Gastrocnemius medialis (tissue), 4 donors: ENCODE data around the gene LUC7L2.

Experiments
- POLR2A ChIP-seq, 2 donors: fragments of 450-650 bp; IDR thresholded peaks; one replicate each; pipeline ENCODE4 v1.6.1; 2017; ENCODE audit warnings: antibody characterized with exemption in 2 of 2, mild to moderate bottlenecking in 2 of 2, moderate library complexity in 2 of 2
- TF ChIP-seq, protein P1 (sequence below), 5 experiments: fragments of 450-650 bp in 3 of 5; fragments of 200-600 bp in 2 of 5; sonication (generic) in 2 of 5; IDR thresholded peaks in 4 of 5; conservative IDR thresholded peaks in 1 of 5; 1 replicate in 4 of 5; 2 replicates in 1 of 5; pipeline ENCODE4 v1.5.1; 2016 to 2019; ENCODE audit warnings: antibody characterized with exemption in 5 of 5, mild to moderate bottlenecking in 3 of 5, moderate library complexity in 3 of 5

DNA sequence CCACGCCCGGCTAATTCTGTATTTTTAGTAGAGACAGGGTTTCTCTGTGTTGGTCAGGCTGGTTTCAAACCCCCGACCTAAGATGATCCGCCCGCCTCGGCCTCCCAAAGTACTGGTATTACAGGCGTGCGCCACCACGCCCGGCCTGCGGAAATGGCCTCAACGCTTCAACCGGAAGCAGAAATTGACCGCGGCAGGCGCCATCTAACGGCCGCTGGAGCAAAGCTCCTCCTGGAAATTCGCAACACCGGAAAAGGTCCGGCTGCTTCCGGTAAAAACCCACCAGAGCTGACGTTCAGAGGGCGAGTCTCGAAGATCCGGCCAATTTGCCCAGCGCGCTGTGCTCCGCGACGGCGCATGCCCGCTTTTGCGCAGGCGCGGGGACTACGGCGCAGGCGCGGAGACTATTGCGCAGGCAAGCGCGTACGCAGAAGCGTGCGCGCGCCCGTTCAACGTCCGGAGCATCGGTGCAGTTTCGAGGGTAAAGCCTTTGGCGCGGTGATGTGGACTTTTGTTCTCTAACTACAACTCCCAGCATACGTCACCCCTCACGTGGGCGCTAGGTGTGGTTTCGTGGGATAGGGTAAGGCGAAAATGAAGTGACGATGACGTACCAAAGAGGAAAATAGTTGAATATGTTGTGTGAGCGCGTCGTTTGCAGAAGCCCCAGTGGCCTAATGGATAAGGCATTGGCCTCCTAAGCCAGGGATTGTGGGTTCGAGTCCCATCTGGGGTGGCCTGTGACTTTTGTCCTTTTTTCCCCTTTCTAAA lies 19.5 kb upstream of the LUC7L2 start:
- TF ChIP-seq, protein P1, sequence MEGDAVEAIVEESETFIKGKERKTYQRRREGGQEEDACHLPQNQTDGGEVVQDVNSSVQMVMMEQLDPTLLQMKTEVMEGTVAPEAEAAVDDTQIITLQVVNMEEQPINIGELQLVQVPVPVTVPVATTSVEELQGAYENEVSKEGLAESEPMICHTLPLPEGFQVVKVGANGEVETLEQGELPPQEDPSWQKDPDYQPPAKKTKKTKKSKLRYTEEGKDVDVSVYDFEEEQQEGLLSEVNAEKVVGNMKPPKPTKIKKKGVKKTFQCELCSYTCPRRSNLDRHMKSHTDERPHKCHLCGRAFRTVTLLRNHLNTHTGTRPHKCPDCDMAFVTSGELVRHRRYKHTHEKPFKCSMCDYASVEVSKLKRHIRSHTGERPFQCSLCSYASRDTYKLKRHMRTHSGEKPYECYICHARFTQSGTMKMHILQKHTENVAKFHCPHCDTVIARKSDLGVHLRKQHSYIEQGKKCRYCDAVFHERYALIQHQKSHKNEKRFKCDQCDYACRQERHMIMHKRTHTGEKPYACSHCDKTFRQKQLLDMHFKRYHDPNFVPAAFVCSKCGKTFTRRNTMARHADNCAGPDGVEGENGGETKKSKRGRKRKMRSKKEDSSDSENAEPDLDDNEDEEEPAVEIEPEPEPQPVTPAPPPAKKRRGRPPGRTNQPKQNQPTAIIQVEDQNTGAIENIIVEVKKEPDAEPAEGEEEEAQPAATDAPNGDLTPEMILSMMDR (IDR thresholded peaks at IDR 0.05 in 4 of 5, conservative IDR thresholded peaks at IDR 0.05 in 1 of 5), result peak; percentile 64 to 75 (median 72)
- peak; percentile 56 to 66 for TF ChIP-seq POLR2A (IDR thresholded peaks at IDR 0.05)
